Omental fat pad (tissue), 4 donors: ENCODE results near the gene SLC39A5. TPM values are rescaled to one million over a fixed set of nuclear protein-coding genes. Genes with fewer than 3 reads are reported as not detected.

Source experiments
- ATAC-seq: fragments of 150-250 bp; one replicate; pipeline ENCODE4 v1.9.1; 2016; ENCODE audit warnings: mild to moderate bottlenecking, moderate library complexity; ENCODE audit not compliant: low FRiP score
- DNase-seq: peaks from one replicate; pipeline ENCODE4 v3.0.0-alpha.2; 2019; ENCODE audit warnings: low spot score
- CTCF ChIP-seq, 3 donors: fragments of 450-650 bp; IDR thresholded peaks; one replicate each; pipeline ENCODE4 v1.5.1; 2016 to 2017; ENCODE audit warnings: antibody characterized with exemption in 3 of 3, mild to moderate bottlenecking in 3 of 3, moderate library complexity in 2 of 3
- total RNA-seq, 4 donors: library from RNA; depleted of rRNA; stranded (reverse); fragments of >200 nt; gene quantifications; one replicate each; pipeline ENCODE4 v1.1.0, GENCODE V29; 2016

SLC39A5 gene
- total RNA-seq, 4 donors from 2014 or later, result not detected

DNA sequence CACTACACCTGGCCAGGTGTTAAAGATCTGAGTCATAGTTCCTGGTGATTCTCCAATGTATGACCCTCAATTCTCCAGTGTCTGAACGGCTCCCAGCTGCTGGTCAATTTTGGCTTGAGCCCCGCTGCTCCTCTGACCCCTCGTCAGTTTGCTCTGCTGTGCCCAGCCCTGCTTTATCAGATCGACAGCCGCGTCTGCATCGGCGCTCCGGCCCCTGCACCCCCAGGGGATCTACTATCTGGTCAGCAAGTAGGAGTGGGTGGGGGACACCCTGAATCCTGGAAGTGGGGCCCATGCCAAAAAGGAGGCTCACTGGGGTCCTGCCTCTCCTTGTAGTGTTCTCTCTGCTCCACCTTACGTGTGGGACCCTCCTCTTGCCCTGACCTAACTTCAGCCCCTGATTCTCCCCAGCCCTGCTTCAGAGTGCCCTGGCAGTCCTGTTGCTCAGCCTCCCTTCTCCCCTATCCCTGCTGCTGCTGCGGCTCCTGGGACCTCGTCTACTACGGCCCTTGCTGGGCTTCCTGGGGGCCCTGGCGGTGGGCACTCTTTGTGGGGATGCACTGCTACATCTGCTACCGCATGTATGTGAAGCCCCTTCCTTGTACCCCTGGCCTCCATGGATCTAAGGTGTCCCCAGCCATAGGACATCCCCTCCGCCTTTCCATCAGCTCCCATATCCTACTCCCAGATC, 5.0 kb downstream of the SLC39A5 start:
- no peak for TF ChIP-seq CTCF (IDR thresholded peaks at IDR 0.05)
- ATAC-seq (no peak), DNase-seq (no peak)

- ATAC-seq (no peak), DNase-seq (no peak)
- TF ChIP-seq CTCF (IDR thresholded peaks at IDR 0.05), result no peak
Observed at GRCh38 chr12:56236091-56236490, 6.2 kb downstream of the SLC39A5 start.

GRCh38 chr12:56236985-56237384, 7.1 kb downstream of the SLC39A5 start:
- no peak for DNase-seq
- TF ChIP-seq CTCF (IDR thresholded peaks at IDR 0.05), result no peak
- no peak for ATAC-seq

DNA sequence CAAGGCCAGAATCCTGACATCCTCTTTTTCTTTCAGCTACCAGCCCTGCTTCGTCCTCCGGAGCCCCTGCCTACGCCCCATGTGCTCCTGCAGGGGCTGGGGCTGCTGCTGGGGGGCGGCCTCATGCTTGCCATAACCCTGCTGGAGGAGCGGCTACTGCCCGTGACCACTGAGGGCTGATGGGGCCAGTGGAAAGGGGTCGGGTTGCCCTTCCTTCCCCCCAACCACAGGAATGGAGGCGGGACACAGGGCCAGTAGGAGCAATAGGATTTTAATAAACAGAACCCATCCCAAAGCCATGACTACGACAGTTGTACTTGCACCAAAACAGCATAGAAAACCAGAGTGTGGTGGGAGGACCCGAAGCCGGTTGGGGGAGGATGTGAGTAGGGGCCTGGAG, 7.7 kb downstream of the SLC39A5 start:
- no peak for DNase-seq
- TF ChIP-seq CTCF (IDR thresholded peaks at IDR 0.05), result no peak

DNA sequence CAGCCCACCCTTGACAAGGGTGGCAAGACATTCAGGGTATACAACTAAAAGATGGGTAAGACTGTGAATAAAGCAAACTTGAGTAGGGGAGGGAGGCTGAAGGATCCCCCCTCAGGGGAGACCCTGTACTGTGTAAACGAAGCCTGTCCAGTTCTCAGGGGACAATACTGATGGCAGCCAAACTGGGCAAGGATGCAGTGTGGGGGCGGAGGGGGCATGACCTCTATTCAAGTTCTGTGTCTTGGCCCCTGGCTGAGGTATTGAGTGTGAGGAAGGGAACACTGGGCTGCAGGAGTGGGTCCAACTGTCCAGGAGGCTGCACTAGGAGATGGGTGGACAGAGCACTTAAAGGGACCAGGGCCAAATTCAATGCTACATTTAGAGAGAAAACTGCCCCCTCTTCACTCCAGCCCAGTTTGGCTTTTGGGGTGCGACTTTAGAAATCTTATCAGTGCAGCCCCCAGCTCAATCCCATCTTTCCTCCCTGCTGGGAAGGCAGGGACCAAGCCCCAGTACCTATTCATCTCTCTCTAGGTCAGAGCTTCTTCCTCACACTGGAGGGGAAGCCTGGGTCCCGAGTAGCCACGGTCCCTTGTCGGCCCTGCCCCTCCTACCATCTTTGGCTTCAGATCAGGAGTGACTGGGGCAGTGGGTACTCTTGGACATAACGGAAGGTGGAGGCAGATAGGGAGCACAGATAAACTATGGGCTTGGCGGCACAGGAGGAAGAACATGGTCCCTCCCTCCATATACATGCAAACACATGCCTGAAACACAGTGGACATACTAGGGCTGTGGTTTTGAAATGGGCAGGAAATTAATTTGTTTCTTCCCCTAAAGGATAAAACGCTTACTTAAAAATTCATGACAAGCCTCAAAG, 11.8 kb downstream of the SLC39A5 start:
- ATAC-seq (no peak), DNase-seq (no peak)
- TF ChIP-seq CTCF (IDR thresholded peaks at IDR 0.05), result no peak

More for the DNA sequence above, 7.7 kb downstream of the SLC39A5 start:
- ATAC-seq, result no peak

DNA sequence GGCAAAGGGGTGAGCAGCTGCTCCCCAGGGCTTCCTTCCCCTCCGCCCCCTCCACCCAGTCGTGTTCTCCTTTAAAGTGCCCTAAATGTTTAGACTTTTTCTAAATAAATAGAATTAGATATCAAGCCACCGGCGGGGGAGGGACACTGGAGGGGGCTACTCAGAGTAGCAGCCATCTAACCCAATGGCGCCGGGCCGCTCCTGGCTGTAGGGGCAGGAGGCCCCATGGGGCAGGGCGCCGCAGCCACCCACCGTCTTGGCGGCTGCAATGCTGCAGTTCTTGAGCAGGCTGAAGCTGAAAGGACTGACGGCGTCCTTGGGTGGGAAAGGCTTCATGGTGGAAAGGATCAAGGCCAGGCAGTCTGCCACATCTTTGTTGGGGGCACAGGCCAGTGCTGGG, 13.1 kb downstream of the SLC39A5 start:
- DNase-seq (no peak), ATAC-seq (no peak)
- TF ChIP-seq CTCF (IDR thresholded peaks at IDR 0.05), result no peak
